Stimulated activated CD4-positive, alpha-beta T cell treated with anti-CD3 and anti-CD28 coated beads, Interleukin-1b, Interleukin-23, amount 100 ng/mL, for 4 hours (primary cell): Measurements from ENCODE around the gene FAM98B.

Source experiments
- DNase-seq, 2 donors: peaks; one replicate each; pipeline ENCODE4 v3.0.0-alpha.2; 2020; ENCODE audit warnings: low read depth in 2 of 2

Gene FAM98B

GRCh38 chr15:38461066-38461833, 7.3 kb downstream of the FAM98B start:
- DNase-seq = no peak

GRCh38 chr15:38463893-38464292, 10.0 kb downstream of the FAM98B start:
- no peak for DNase-seq

GRCh38 chr15:38464675-38465074, 10.7 kb downstream of the FAM98B start:
- DNase-seq = no peak

GRCh38 chr15:38470816-38471215, 16.9 kb downstream of the FAM98B start:
- no peak for DNase-seq

GRCh38 chr15:38471974-38472373, 18.0 kb downstream of the FAM98B start:
- DNase-seq = no peak

- peak in 1 of 2 donors; percentile 30 for DNase-seq
These were observed 20.3 kb downstream of the FAM98B start for GRCh38 chr15:38474155-38474757.

GRCh38 chr15:38475361-38475760, 21.4 kb downstream of the FAM98B start:
- no peak for DNase-seq

- DNase-seq = no peak
These were observed 22.2 kb downstream of the FAM98B start for GRCh38 chr15:38476120-38476519.

- DNase-seq = no peak
These were observed 23.7 kb downstream of the FAM98B start for GRCh38 chr15:38477637-38478036.

GRCh38 chr15:38479266-38479665, 25.3 kb downstream of the FAM98B start:
- DNase-seq = no peak

GRCh38 chr15:38479756-38480155, 25.8 kb downstream of the FAM98B start:
- DNase-seq = no peak

- DNase-seq = no peak
These were observed 27.2 kb downstream of the FAM98B start for GRCh38 chr15:38481113-38481512.

- DNase-seq = no peak
These were observed 27.8 kb downstream of the FAM98B start for GRCh38 chr15:38481761-38482160.

GRCh38 chr15:38482572-38482971, 28.6 kb downstream of the FAM98B start:
- DNase-seq = no peak

- DNase-seq = no peak
These were observed 33.0 kb downstream of the FAM98B start for GRCh38 chr15:38486936-38487335.

GRCh38 chr15:38487378-38487777, 33.5 kb downstream of the FAM98B start:
- no peak for DNase-seq

- no peak for DNase-seq
These were observed 36.5 kb downstream of the FAM98B start for GRCh38 chr15:38490242-38490922.

GRCh38 chr15:38496151-38496550, 42.2 kb downstream of the FAM98B start:
- no peak for DNase-seq

- DNase-seq = no peak
These were observed 45.7 kb downstream of the FAM98B start for GRCh38 chr15:38499651-38500050.

- DNase-seq = no peak
These were observed 49.6 kb downstream of the FAM98B start for GRCh38 chr15:38503496-38503895.

GRCh38 chr15:38504680-38505467, 50.9 kb downstream of the FAM98B start:
- no peak for DNase-seq

- DNase-seq = no peak
These were observed 53.1 kb downstream of the FAM98B start for GRCh38 chr15:38506997-38507396.
